ENCODE measurements around the gene MIB1.

DNA sequence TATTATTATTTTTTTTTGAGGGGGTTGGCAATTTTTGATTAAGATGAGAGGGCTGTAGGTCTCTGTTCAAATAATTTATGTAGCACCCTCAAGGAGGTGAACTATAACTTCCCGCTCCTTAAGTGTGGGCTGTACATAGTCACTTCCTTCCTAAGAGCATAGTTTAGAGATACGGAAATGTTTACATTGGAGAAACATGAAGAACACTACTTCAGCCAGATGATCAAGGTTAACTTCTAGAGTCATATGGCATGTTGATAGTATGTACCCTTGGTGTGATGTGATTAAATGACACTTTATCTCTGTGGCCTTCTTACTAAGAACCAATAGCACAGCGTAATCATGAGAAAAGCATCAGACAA is 93.7 kb downstream of the MIB1 start:
- TF ChIP-seq, protein P1, sequence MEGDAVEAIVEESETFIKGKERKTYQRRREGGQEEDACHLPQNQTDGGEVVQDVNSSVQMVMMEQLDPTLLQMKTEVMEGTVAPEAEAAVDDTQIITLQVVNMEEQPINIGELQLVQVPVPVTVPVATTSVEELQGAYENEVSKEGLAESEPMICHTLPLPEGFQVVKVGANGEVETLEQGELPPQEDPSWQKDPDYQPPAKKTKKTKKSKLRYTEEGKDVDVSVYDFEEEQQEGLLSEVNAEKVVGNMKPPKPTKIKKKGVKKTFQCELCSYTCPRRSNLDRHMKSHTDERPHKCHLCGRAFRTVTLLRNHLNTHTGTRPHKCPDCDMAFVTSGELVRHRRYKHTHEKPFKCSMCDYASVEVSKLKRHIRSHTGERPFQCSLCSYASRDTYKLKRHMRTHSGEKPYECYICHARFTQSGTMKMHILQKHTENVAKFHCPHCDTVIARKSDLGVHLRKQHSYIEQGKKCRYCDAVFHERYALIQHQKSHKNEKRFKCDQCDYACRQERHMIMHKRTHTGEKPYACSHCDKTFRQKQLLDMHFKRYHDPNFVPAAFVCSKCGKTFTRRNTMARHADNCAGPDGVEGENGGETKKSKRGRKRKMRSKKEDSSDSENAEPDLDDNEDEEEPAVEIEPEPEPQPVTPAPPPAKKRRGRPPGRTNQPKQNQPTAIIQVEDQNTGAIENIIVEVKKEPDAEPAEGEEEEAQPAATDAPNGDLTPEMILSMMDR (conservative IDR thresholded peaks at IDR 0.05; ENCODE audit: low read depth in 2 of 2) = no peak
- TF ChIP-seq EZH2phosphoT487 (IDR thresholded peaks at IDR 0.05; ENCODE audit: unreplicated experiment) = no peak
- no peak for TF ChIP-seq POLR2AphosphoS5 (IDR thresholded peaks at IDR 0.05; ENCODE audit: low read depth)
- TF ChIP-seq CREB1 (CRISPR knock-in tag; IDR thresholded peaks at IDR 0.05; ENCODE audit: low read depth) = no peak

Measured in GM23338 (cell line).